ENCODE data around the gene NALF2.

NALF2 gene

GRCh38 chrX:69489625-69490024 lies 14.5 kb upstream of the NALF2 start:
- TF ChIP-seq POLR2AphosphoS5 (IDR thresholded peaks at IDR 0.05; ENCODE audit: low read depth, low read length): no peak
- TF ChIP-seq TAF1 (IDR thresholded peaks at IDR 0.05; ENCODE audit: borderline replicate concordance, insufficient read depth, low read length): no peak
- no peak for TF ChIP-seq FOXP2 (optimal IDR thresholded peaks at IDR 0.05; ENCODE audit: borderline replicate concordance, extremely low read depth, extremely low read length, insufficient read depth)
- no peak for TF ChIP-seq SIN3A (IDR thresholded peaks at IDR 0.05; ENCODE audit: borderline replicate concordance, insufficient read depth, low read length)
- TF ChIP-seq REST (IDR thresholded peaks at IDR 0.05; ENCODE audit: insufficient read depth in 1 of 2, low read depth in 2 of 2, low read length in 2 of 2): no peak

DNA sequence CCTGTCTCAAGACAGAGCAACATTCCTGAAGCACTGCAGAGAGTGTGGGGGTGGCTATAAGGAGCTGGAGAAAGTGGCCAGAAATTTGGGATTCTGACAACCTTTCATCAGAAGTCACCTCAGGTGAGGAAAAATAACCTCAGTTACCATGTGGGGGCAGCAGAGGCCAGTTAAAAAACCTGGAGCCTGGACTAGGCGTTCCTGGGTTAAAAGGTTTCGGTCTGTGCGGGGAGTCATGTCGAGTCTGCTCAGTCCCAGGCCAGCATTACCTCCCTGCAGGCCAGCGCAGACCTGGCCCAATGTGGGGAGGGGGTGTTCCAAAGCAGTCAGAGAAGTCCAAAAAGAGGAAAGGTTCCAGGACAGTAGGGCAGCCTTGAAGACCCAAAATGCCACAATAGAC lies 10.9 kb upstream of the NALF2 start:
- TF ChIP-seq TAF1 (IDR thresholded peaks at IDR 0.05; ENCODE audit: borderline replicate concordance, insufficient read depth, low read length) (no peak), FOXP2 (optimal IDR thresholded peaks at IDR 0.05; ENCODE audit: borderline replicate concordance, extremely low read depth, extremely low read length, insufficient read depth) (no peak), REST (IDR thresholded peaks at IDR 0.05; ENCODE audit: insufficient read depth in 1 of 2, low read depth in 2 of 2, low read length in 2 of 2) (no peak), SIN3A (IDR thresholded peaks at IDR 0.05; ENCODE audit: borderline replicate concordance, insufficient read depth, low read length) (no peak)

DNA sequence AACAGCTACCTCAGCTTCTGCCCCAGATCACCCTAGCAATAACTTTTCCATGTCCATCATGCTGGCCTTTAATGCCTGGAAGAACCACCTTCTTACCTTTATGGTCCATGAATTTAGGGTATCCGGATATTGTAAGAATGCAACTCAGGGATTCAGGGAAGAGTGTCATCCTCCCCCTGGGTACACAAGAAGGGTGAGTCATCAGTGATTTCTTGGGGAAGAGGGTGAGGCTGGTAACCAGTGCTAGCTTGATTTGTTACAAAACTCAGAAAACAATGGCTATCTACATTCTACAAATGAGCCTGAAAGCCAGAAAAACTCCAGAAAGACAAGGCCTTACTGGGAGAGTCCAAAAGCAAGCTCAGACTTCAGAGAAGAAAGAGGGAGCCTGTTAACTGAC lies 10.4 kb upstream of the NALF2 start:
- TF ChIP-seq FOXP2 (optimal IDR thresholded peaks at IDR 0.05; ENCODE audit: borderline replicate concordance, extremely low read depth, extremely low read length, insufficient read depth): no peak
- TF ChIP-seq TAF1 (IDR thresholded peaks at IDR 0.05; ENCODE audit: borderline replicate concordance, insufficient read depth, low read length): no peak
- TF ChIP-seq SIN3A (IDR thresholded peaks at IDR 0.05; ENCODE audit: borderline replicate concordance, insufficient read depth, low read length): no peak
- no peak for TF ChIP-seq POLR2AphosphoS5 (IDR thresholded peaks at IDR 0.05; ENCODE audit: low read depth, low read length)
- TF ChIP-seq REST (IDR thresholded peaks at IDR 0.05; ENCODE audit: insufficient read depth in 1 of 2, low read depth in 2 of 2, low read length in 2 of 2): no peak

GRCh38 chrX:69496183-69496582 lies 7.9 kb upstream of the NALF2 start:
- no peak for TF ChIP-seq REST (IDR thresholded peaks at IDR 0.05; ENCODE audit: insufficient read depth in 1 of 2, low read depth in 2 of 2, low read length in 2 of 2)
- no peak for TF ChIP-seq FOXP2 (optimal IDR thresholded peaks at IDR 0.05; ENCODE audit: borderline replicate concordance, extremely low read depth, extremely low read length, insufficient read depth)
- TF ChIP-seq SIN3A (IDR thresholded peaks at IDR 0.05; ENCODE audit: borderline replicate concordance, insufficient read depth, low read length): no peak
- no peak for TF ChIP-seq POLR2AphosphoS5 (IDR thresholded peaks at IDR 0.05; ENCODE audit: low read depth, low read length)
- no peak for TF ChIP-seq TAF1 (IDR thresholded peaks at IDR 0.05; ENCODE audit: borderline replicate concordance, insufficient read depth, low read length)

GRCh38 chrX:69501429-69501828 lies 2.7 kb upstream of the NALF2 start:
- TF ChIP-seq TAF1 (IDR thresholded peaks at IDR 0.05; ENCODE audit: borderline replicate concordance, insufficient read depth, low read length) (no peak), POLR2AphosphoS5 (IDR thresholded peaks at IDR 0.05; ENCODE audit: low read depth, low read length) (no peak), REST (IDR thresholded peaks at IDR 0.05; ENCODE audit: insufficient read depth in 1 of 2, low read depth in 2 of 2, low read length in 2 of 2) (no peak), FOXP2 (optimal IDR thresholded peaks at IDR 0.05; ENCODE audit: borderline replicate concordance, extremely low read depth, extremely low read length, insufficient read depth) (no peak), SIN3A (IDR thresholded peaks at IDR 0.05; ENCODE audit: borderline replicate concordance, insufficient read depth, low read length) (no peak)
